HepG2 (cell line): ENCODE data around the gene SLC25A20. TPM values are rescaled to one million over a fixed set of nuclear protein-coding genes. Genes with fewer than 3 reads are reported as not detected.

Experiments used
- ATF2 ChIP-seq: sonication (generic); formaldehyde crosslinking; IDR thresholded peaks from 2 replicates; pipeline ENCODE4 v1.4.0; 2020; ENCODE audit warnings: missing genetic modification reagents
- CHD2 ChIP-seq: IDR thresholded peaks from 2 replicates; pipeline ENCODE4 v1.6.1; 2011; ENCODE audit warnings: low read depth, low read length, improper control_type of control experiment
- CHD4 ChIP-seq: fragments of 200-600 bp; sonication (generic); IDR thresholded peaks from 2 replicates; pipeline ENCODE4 v1.7.0; 2017; ENCODE audit warnings: mild to moderate bottlenecking, low read length, borderline replicate concordance
- DRAP1 ChIP-seq: IDR thresholded peaks from 2 replicates; pipeline ENCODE4 v1.6.1; 2016; ENCODE audit warnings: missing genetic modification reagents, missing compliant biosample characterization
- FOSL1 ChIP-seq: sonication (generic); formaldehyde crosslinking; IDR thresholded peaks from 2 replicates; pipeline ENCODE4 v1.9.0; 2021; ENCODE audit warnings: missing genetic modification reagents, borderline replicate concordance
- GLI4 ChIP-seq: sonication (generic); formaldehyde crosslinking; IDR thresholded peaks from 2 replicates; pipeline ENCODE4 v1.5.1; 2020; ENCODE audit warnings: missing genetic modification reagents, mild to moderate bottlenecking, moderate library complexity, borderline replicate concordance
- HIC2 ChIP-seq: sonication (generic); formaldehyde crosslinking; IDR thresholded peaks from 2 replicates; pipeline ENCODE4 v1.9.0; 2022; ENCODE audit warnings: low read depth, missing genetic modification reagents
- HMGXB4 ChIP-seq, 2 experiments: sonication (generic) in 1 of 2; formaldehyde crosslinking in 1 of 2; IDR thresholded peaks; 2 replicates each; pipeline versions ENCODE4 v1.4.0 to v1.6.1; 2018 to 2020; ENCODE audit warnings: missing genetic modification reagents in 2 of 2, borderline replicate concordance in 1 of 2, low read depth in 1 of 2, mild to moderate bottlenecking in 1 of 2, missing biosample characterization in 1 of 2
- IRX3 ChIP-seq: sonication (generic); formaldehyde crosslinking; IDR thresholded peaks from 2 replicates; pipeline ENCODE4 v1.8.1; 2023; ENCODE audit warnings: mild to moderate bottlenecking, low read depth, missing genetic modification reagents, borderline replicate concordance
- KDM3A ChIP-seq: IDR thresholded peaks from 2 replicates; pipeline ENCODE4 v1.6.1; 2018; ENCODE audit warnings: low read depth, missing compliant biosample characterization
- SP1 ChIP-seq, 2 experiments: fragments of 450-650 bp in 1 of 2; sonication (generic) in 1 of 2; formaldehyde crosslinking in 1 of 2; IDR thresholded peaks; 2 replicates each; pipeline versions ENCODE4 v1.4.0 to v1.6.1; 2016 to 2020; ENCODE audit warnings: missing genetic modification reagents in 1 of 2
- ZNF589 ChIP-seq: sonication (generic); formaldehyde crosslinking; conservative IDR thresholded peaks from 2 replicates; pipeline ENCODE4 v1.8.0; 2022; ENCODE audit warnings: mild to moderate bottlenecking, moderate library complexity, missing genetic modification reagents
- ZNF761 ChIP-seq: sonication (generic); formaldehyde crosslinking; conservative IDR thresholded peaks from 2 replicates; pipeline ENCODE4 v1.4.0; 2020; ENCODE audit warnings: mild to moderate bottlenecking, missing genetic modification reagents
- ZNF788 ChIP-seq: sonication (generic); formaldehyde crosslinking; IDR thresholded peaks from 2 replicates; pipeline ENCODE4 v1.5.0; 2020; ENCODE audit warnings: mild to moderate bottlenecking, missing genetic modification reagents, borderline replicate concordance
- polyA plus RNA-seq, 8 experiments: library from polyadenylated mRNA; depleted of rRNA in 3 of 8; stranded (reverse) in 7 of 8; unstranded in 1 of 8; fragments of >200 nt; fragmentation: Illumina TruSeq in 4 of 8; extraction: Trizol in 4 of 8; gene quantifications; 2 replicates each; pipeline versions ENCODE4 v1.2.1 to v1.2.3, GENCODE V29; 2011 to 2016; ENCODE audit warnings: low read depth in 4 of 8, missing spikeins in 1 of 8, mixed read lengths in 1 of 8; ENCODE audit not compliant: insufficient read depth in 1 of 8
- total RNA-seq, 5 experiments: library from RNA; depleted of rRNA; stranded (reverse); fragments of >200 nt; fragmentation: Illumina TruSeq; extraction: Trizol; gene quantifications; 2 replicates each; pipeline ENCODE4 v1.2.3, GENCODE V29; 2016; ENCODE audit warnings: low read depth in 1 of 5
- TF ChIP-seq, protein P1 (sequence below): sonication (generic); formaldehyde crosslinking; IDR thresholded peaks from 2 replicates; pipeline ENCODE4 v1.8.0; 2022; ENCODE audit warnings: missing genetic modification reagents, mild to moderate bottlenecking, inconsistent platforms, borderline replicate concordance
- TF ChIP-seq, protein P2 (sequence below): IDR thresholded peaks from 2 replicates; pipeline ENCODE4 v1.6.1; 2016; ENCODE audit warnings: low read depth, borderline replicate concordance
- TF ChIP-seq, protein P3 (sequence below): sonication (generic); formaldehyde crosslinking; IDR thresholded peaks from 2 replicates; pipeline ENCODE4 v1.5.0; 2020; ENCODE audit warnings: missing genetic modification reagents

Gene SLC25A20
- total and polyA plus RNA-seq, 2 of the 13 experiments (the other 11 are each of a cell fraction or from before 2014, with no cell fraction given), result 21.1 to 26.6 TPM

DNA sequence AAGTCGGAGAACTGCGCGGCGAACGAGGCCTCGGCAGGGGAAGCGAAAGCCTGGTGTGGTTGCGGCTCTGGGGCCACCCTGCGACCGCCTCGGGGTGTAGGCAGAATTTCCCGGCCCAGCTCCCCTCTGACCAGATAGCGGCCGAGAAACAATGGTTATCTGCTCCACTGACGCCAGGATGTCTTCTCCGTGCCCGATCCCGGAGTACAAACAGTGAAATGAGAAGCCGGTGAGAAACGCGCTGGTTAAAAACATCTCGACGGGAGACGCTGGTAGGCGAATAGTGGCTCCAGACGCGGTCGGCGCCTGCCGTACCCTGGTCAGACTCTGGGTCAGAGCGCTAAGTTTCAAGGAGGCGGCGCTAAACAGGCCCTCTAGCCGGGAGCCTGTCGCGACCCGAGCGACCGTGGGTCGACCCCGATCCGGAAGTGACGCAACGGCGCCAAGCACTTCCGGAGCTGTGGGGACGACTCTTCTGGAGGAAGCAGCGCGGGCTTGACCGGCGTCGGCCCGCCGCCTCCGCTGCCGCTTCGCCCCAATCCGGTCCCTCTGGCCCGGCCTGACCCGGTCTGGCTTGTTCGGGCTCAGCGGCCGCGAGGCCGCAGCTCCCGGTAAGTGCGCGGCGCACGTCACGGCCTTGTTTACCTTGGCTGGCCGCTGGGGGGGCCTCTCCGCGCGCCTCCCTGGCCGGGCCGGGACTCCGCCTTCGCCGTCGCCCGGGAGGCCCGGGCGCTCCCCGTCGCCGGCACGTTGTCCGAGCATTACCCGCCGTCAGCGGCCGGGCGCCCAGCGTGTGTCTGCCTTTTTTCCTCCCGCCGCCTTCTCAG is 19.9 kb upstream of the SLC25A20 start, which contains the start of gene ARIH2 (continued):
- TF ChIP-seq SP1 (IDR thresholded peaks at IDR 0.05) (no peak), SP1 (CRISPR knock-in tag; IDR thresholded peaks at IDR 0.05) (peak; percentile 35; the same call in 1 of the 2 replicates), CHD4 (no peak), HMGXB4 (CRISPR knock-in tag; IDR thresholded peaks at IDR 0.05; ENCODE audit: borderline replicate concordance in 1 of 2, low read depth in 1 of 2) (peak; percentile 76 to 79), CHD2 (0 out of 2 replicates have a peak, but pooled peaks have one; percentile 48), ZNF761 (CRISPR knock-in tag) (no peak), HIC2 (CRISPR knock-in tag) (no peak), DRAP1 (no peak), KDM3A (CRISPR knock-in tag) (0 out of 2 replicates have a peak, but pooled peaks have one; percentile 51), GLI4 (CRISPR knock-in tag) (peak; percentile 35; the same call in 1 of the 2 replicates), ATF2 (CRISPR knock-in tag) (peak; percentile 63), ZNF589 (CRISPR knock-in tag) (no peak), IRX3 (CRISPR knock-in tag) (no peak), FOSL1 (CRISPR knock-in tag) (no peak), ZNF788 (CRISPR knock-in tag) (peak; percentile 85)
- TF ChIP-seq, protein P1, sequence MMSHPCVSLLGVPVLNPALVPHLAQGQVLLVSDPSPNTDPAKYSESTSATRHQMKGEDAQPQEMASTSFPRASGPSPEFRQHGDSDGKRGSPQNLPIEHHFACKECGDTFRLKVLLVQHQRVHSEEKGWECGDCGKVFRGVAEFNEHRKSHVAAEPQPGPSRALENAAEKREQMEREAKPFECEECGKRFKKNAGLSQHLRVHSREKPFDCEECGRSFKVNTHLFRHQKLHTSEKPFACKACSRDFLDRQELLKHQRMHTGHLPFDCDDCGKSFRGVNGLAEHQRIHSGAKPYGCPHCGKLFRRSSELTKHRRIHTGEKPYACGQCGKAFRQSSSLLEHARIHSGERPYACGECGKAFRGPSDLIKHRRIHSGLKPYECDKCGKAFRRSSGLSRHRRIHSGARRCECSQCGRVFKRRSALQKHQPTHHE, result peak; percentile 34; the same call in 1 of the 2 replicates
- TF ChIP-seq, protein P2, sequence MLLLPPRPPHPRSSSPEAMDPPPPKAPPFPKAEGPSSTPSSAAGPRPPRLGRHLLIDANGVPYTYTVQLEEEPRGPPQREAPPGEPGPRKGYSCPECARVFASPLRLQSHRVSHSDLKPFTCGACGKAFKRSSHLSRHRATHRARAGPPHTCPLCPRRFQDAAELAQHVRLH (CRISPR knock-in tag), result peak; percentile 68; the same call in 1 of the 2 replicates
- TF ChIP-seq, protein P3, sequence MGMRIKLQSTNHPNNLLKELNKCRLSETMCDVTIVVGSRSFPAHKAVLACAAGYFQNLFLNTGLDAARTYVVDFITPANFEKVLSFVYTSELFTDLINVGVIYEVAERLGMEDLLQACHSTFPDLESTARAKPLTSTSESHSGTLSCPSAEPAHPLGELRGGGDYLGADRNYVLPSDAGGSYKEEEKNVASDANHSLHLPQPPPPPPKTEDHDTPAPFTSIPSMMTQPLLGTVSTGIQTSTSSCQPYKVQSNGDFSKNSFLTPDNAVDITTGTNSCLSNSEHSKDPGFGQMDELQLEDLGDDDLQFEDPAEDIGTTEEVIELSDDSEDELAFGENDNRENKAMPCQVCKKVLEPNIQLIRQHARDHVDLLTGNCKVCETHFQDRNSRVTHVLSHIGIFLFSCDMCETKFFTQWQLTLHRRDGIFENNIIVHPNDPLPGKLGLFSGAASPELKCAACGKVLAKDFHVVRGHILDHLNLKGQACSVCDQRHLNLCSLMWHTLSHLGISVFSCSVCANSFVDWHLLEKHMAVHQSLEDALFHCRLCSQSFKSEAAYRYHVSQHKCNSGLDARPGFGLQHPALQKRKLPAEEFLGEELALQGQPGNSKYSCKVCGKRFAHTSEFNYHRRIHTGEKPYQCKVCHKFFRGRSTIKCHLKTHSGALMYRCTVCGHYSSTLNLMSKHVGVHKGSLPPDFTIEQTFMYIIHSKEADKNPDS (CRISPR knock-in tag), result 0 out of 2 replicates have a peak, but pooled peaks have one; percentile 39
